Neural progenitor cell (in vitro differentiated cells): Measurements from ENCODE around the gene KLF16. TPM values are rescaled to one million over a fixed set of nuclear protein-coding genes. Genes with fewer than 3 reads are reported as not detected.
A peak's percentile ranks its signal among the peaks of the same experiment; 100 is the strongest.

Source experiments
- DNase-seq: peaks from one replicate; pipeline ENCODE4 v3.0.0-alpha.2; 2016; ENCODE audit warnings: low spot score
- H2AFZ ChIP-seq: fragments of 200-600 bp; sonication (generic); replicated peaks from 2 replicates; pipeline ENCODE4 v1.6.1; 2016; ENCODE audit warnings: antibody characterized with exemption
- H3F3A ChIP-seq: fragments of 200-600 bp; sonication (generic); 2 replicates; pipeline ENCODE4 v1.6.1; 2016; ENCODE audit warnings: antibody characterized with exemption, low read depth
- H3K27ac ChIP-seq: fragments of 200-600 bp; sonication (generic); 2 replicates; pipeline ENCODE4 v1.5.1; 2016; ENCODE audit warnings: mild to moderate bottlenecking
- H3K27me3 ChIP-seq: fragments of 200-600 bp; sonication (generic); 2 replicates; pipeline ENCODE4 v1.6.1; 2016; ENCODE audit warnings: mild to moderate bottlenecking, moderate library complexity
- H3K36me3 ChIP-seq: fragments of 200-600 bp; sonication (generic); 2 replicates; pipeline ENCODE4 v1.5.1; 2016
- H3K4me1 ChIP-seq: fragments of 200-600 bp; sonication (generic); 2 replicates; pipeline ENCODE4 v1.6.1; 2016; ENCODE audit warnings: mixed run types
- H3K4me2 ChIP-seq: fragments of 200-600 bp; sonication (generic); 2 replicates; pipeline ENCODE4 v1.6.1; 2016
- H3K4me3 ChIP-seq: fragments of 200-600 bp; sonication (generic); 2 replicates; pipeline ENCODE4 v1.5.1; 2016
- H3K79me2 ChIP-seq: fragments of 200-600 bp; sonication (generic); 2 replicates; pipeline ENCODE4 v1.6.1; 2016; ENCODE audit warnings: low read depth
- H3K9ac ChIP-seq: fragments of 200-600 bp; sonication (generic); 2 replicates; pipeline ENCODE4 v1.6.1; 2016
- H3K9me3 ChIP-seq: fragments of 200-600 bp; sonication (generic); 2 replicates; pipeline ENCODE4 v1.5.1; 2016; ENCODE audit warnings: low read depth
- H4K20me1 ChIP-seq: fragments of 200-600 bp; sonication (generic); 2 replicates; pipeline ENCODE4 v1.6.1; 2016; ENCODE audit warnings: low read depth
- H3K27ac Mint-ChIP-seq: 3 replicates; pipeline ENCODE4 v1.8.0; 2021; ENCODE audit warnings: mixed read lengths
- H3K27me3 Mint-ChIP-seq: 2 replicates; pipeline ENCODE4 v1.8.0; 2022; ENCODE audit warnings: low read depth, mild to moderate bottlenecking, inconsistent platforms, moderate library complexity, mixed read lengths; ENCODE audit not compliant: insufficient read depth
- H3K36me3 Mint-ChIP-seq: 3 replicates; pipeline ENCODE4 v1.8.0; 2021; ENCODE audit warnings: mixed read lengths
- H3K4me1 Mint-ChIP-seq: 3 replicates; pipeline ENCODE4 v1.8.0; 2021; ENCODE audit warnings: mixed read lengths
- H3K4me3 Mint-ChIP-seq: 3 replicates; pipeline ENCODE4 v1.8.0; 2021; ENCODE audit warnings: mild to moderate bottlenecking, moderate library complexity, mixed read lengths
- H3K9me3 Mint-ChIP-seq: 3 replicates; pipeline ENCODE4 v1.8.0; 2020; ENCODE audit warnings: mixed read lengths
- CTCF ChIP-seq: fragments of 200-600 bp; sonication (generic); IDR thresholded peaks from 2 replicates; pipeline ENCODE4 v1.5.1; 2017; ENCODE audit warnings: antibody characterized with exemption, mild to moderate bottlenecking
- EZH2 ChIP-seq: fragments of 200-600 bp; sonication (generic); IDR thresholded peaks from 2 replicates; pipeline ENCODE4 v1.6.1; 2017; ENCODE audit warnings: antibody characterized with exemption, mild to moderate bottlenecking, moderate library complexity
- EZH2phosphoT487 ChIP-seq: fragments of 200-600 bp; sonication (generic); IDR thresholded peaks from 2 replicates; pipeline ENCODE4 v1.6.1; 2017; ENCODE audit warnings: antibody characterized with exemption
- total RNA-seq: library from RNA; depleted of rRNA; stranded (reverse); fragments of >200 nt; gene quantifications from 2 replicates; pipeline ENCODE4 v1.2.3, GENCODE V29; 2015; ENCODE audit warnings: low replicate concordance

The KLF16 gene
- total RNA-seq, 1 donor from 2014 or later: 1.0 TPM

GRCh38 chr19:1871140-1871597 lies 7.8 kb upstream of the KLF16 start:
- Histone ChIP-seq H3K27ac (no peak overlapping the region), H3K27me3 (no peaks in the 10 kb centered on the region), H3K4me3 (no peak overlapping the region), H3K4me1 (peaks cover 13% of the 10 kb centered on the region), H3K79me2 (peaks cover 47% of the 10 kb centered on the region), H3K4me2 (no peak overlapping the region), H3K9me3 (no peaks in the 10 kb centered on the region), H3F3A (peaks cover 22% of the 10 kb centered on the region), H3K9ac (no peak overlapping the region), H4K20me1 (peaks cover 30% of the 10 kb centered on the region), H2AFZ (no peak overlapping the region), H3K36me3 (no peaks in the 10 kb centered on the region)
- Mint-ChIP-seq H3K27ac (no peak overlapping the region), H3K4me1 (peaks cover 19% of the 10 kb centered on the region), H3K36me3 (no peaks in the 10 kb centered on the region), H3K4me3 (no peak overlapping the region), H3K9me3 (no peaks in the 10 kb centered on the region), H3K27me3 (no peaks in the 10 kb centered on the region)
- TF ChIP-seq EZH2 (no peak), EZH2phosphoT487 (no peak), CTCF (no peak)
- no peak for DNase-seq

GRCh38 chr19:1868971-1869370 lies 5.6 kb upstream of the KLF16 start:
- no peaks in the 10 kb centered on the region for H3K36me3 ChIP-seq
- H3K27me3 ChIP-seq: no peaks in the 10 kb centered on the region
- H3K4me2 ChIP-seq: no peak overlapping the region
- no peaks in the 10 kb centered on the region for H3K36me3 Mint-ChIP-seq
- H3K27ac ChIP-seq: no peak overlapping the region
- H3K27me3 Mint-ChIP-seq: no peaks in the 10 kb centered on the region
- H3K4me1 Mint-ChIP-seq: peaks cover 6% of the 10 kb centered on the region
- no peak overlapping the region for H3K9ac ChIP-seq
- no peaks in the 10 kb centered on the region for H3K9me3 ChIP-seq
- no peak overlapping the region for H2AFZ ChIP-seq
- no peak for TF ChIP-seq EZH2phosphoT487
- no peak for TF ChIP-seq CTCF
- TF ChIP-seq EZH2: no peak
- no peak overlapping the region for H3K4me3 Mint-ChIP-seq
- peaks cover 28% of the 10 kb centered on the region for H3K79me2 ChIP-seq
- peaks cover 11% of the 10 kb centered on the region for H4K20me1 ChIP-seq
- no peak overlapping the region for H3K4me3 ChIP-seq
- no peak overlapping the region for H3K27ac Mint-ChIP-seq
- H3K9me3 Mint-ChIP-seq: no peaks in the 10 kb centered on the region
- no peak for DNase-seq
- H3K4me1 ChIP-seq: peaks cover 2% of the 10 kb centered on the region
- H3F3A ChIP-seq: peaks cover 23% of the 10 kb centered on the region

DNA sequence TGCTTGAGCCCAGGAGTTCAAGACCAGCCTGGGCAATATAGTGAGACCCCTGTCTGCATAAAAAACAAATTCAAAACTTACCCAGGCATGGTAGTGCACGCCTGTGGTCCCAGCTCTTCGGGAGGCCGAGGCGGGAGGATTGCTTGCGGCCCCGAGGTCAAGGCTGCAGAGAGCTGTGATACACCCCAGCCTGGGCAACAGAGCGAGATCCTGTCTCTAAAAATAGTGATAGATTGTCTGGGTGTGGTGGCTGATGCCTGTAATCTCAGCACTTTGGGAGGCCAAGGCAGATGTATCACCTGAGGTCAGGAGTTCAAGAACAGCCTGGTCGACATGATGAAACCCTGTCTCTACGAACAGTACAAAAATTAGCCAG lies 4.0 kb upstream of the KLF16 start:
- no peaks in the 10 kb centered on the region for H3K9me3 Mint-ChIP-seq
- H3K27ac Mint-ChIP-seq: no peak overlapping the region
- Histone ChIP-seq H2AFZ (no peak overlapping the region), H3K4me3 (no peak overlapping the region), H3K27ac (no peak overlapping the region), H3K27me3 (peaks cover 6% of the 10 kb centered on the region), H3K9ac (no peak overlapping the region), H3F3A (peaks cover 25% of the 10 kb centered on the region), H3K4me1 (no peaks in the 10 kb centered on the region), H3K9me3 (no peaks in the 10 kb centered on the region), H3K36me3 (no peaks in the 10 kb centered on the region), H3K79me2 (peaks cover 14% of the 10 kb centered on the region), H3K4me2 (no peak overlapping the region), H4K20me1 (peaks cover 2% of the 10 kb centered on the region)
- peak overlapping the region; percentile 71 for H3K4me3 Mint-ChIP-seq
- peaks cover 3% of the 10 kb centered on the region for H3K27me3 Mint-ChIP-seq
- H3K36me3 Mint-ChIP-seq: no peaks in the 10 kb centered on the region
- H3K4me1 Mint-ChIP-seq: peaks cover 5% of the 10 kb centered on the region
- no peak for DNase-seq
- TF ChIP-seq EZH2phosphoT487: no peak
- TF ChIP-seq EZH2: no peak
- TF ChIP-seq CTCF: no peak
